Measurements from ENCODE around the gene RAN.
"Not testable (repeated sequence)": the region's sequence is repeated elsewhere in the genome, so short reads cannot be mapped to it uniquely, and the experiment has no call there.

RAN gene

DNA sequence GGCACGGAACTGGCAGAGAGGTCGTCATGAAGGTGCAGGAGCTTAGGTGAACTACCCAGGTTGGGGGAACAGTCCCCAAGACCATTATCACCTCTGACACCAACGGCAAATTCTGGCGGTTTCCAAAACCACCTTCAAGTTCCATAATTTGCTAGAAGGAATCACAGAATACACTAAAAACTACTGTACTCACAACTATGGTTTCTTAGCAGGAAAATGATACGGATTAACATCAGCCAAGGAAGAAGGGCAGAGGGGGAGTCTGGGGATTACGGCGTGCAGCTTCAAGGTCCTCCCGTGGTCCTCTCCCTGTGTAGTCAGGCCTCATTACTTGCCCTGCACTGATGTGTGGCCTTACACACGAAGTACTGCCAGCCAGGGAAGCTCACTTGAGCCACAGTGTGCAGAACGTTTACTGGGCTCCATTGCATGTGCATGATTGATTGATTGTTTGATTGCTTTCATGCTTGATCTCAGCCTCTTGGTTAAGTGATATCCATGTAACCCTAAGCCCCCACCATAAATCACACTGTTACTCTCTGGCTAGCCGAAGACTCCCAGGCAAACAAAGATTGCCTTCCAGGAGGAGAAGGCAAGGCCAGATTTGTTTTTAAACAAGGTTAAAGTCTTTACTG lies 32.0 kb upstream of the RAN start:
- peak overlapping the region; percentile 68 for H3K4me3 Mint-ChIP-seq
- peaks cover 37% of the 10 kb centered on the region for H3K4me1 Mint-ChIP-seq
- no peaks in the 10 kb centered on the region for H3K27me3 Mint-ChIP-seq
- H3K9me3 Mint-ChIP-seq: no peaks in the 10 kb centered on the region
- peaks cover 2% of the 10 kb centered on the region for H3K36me3 Mint-ChIP-seq
- H3K27ac Mint-ChIP-seq: peak overlapping the region; percentile 83

GRCh38 chr12:130846369-130846768 lies 25.5 kb upstream of the RAN start:
- Mint-ChIP-seq H3K4me3 (no peak overlapping the region), H3K27me3 (no peaks in the 10 kb centered on the region), H3K27ac (no peak overlapping the region), H3K36me3 (no peaks in the 10 kb centered on the region), H3K4me1 (no peaks in the 10 kb centered on the region), H3K9me3 (no peaks in the 10 kb centered on the region)

- Mint-ChIP-seq H3K36me3 (no peaks in the 10 kb centered on the region), H3K9me3 (no peaks in the 10 kb centered on the region), H3K4me1 (no peaks in the 10 kb centered on the region), H3K27me3 (no peaks in the 10 kb centered on the region), H3K27ac (no peak overlapping the region), H3K4me3 (no peak overlapping the region)
Measured at GRCh38 chr12:130847112-130847511, 24.8 kb upstream of the RAN start.

GRCh38 chr12:130848105-130848504 lies 23.8 kb upstream of the RAN start:
- not testable (repeated sequence) for H3K9me3 Mint-ChIP-seq, H3K4me1 Mint-ChIP-seq, H3K36me3 Mint-ChIP-seq, H3K4me3 Mint-ChIP-seq, H3K27ac Mint-ChIP-seq, H3K27me3 Mint-ChIP-seq

DNA sequence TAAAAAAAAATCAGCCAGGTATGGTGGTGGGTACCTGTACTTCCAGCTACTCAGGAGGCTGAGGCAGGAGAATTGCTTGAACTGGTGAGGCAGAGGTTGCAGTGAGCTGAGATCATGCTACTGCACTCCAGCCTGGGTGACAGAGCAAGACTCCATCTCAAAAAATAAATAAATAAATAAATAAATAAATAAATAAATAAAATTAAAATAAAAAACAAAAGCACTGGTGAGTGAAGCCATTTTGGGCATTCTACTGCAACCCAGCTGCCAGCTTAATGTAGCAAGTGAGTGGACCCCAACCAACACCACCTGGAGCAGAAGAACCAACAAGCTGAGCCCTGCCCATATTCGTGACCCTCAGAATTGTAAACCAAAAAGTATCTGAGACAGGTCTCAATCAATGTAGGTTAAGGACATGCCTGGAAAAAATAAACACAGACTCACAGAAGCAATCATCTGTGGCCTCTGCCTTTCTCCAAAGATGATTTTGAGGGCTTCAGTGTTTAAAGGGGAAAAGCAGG lies 23.0 kb upstream of the RAN start:
- not testable (repeated sequence) for H3K9me3 Mint-ChIP-seq, H3K4me1 Mint-ChIP-seq, H3K27me3 Mint-ChIP-seq, H3K36me3 Mint-ChIP-seq, H3K4me3 Mint-ChIP-seq, H3K27ac Mint-ChIP-seq

GRCh38 chr12:130849561-130850417 lies 22.1 kb upstream of the RAN start:
- no peaks in the 10 kb centered on the region for H3K9me3 Mint-ChIP-seq
- H3K27ac Mint-ChIP-seq: no peak overlapping the region
- H3K4me1 Mint-ChIP-seq: no peaks in the 10 kb centered on the region
- peaks cover 1% of the 10 kb centered on the region for H3K27me3 Mint-ChIP-seq
- no peak overlapping the region for H3K4me3 Mint-ChIP-seq
- no peaks in the 10 kb centered on the region for H3K36me3 Mint-ChIP-seq

DNA sequence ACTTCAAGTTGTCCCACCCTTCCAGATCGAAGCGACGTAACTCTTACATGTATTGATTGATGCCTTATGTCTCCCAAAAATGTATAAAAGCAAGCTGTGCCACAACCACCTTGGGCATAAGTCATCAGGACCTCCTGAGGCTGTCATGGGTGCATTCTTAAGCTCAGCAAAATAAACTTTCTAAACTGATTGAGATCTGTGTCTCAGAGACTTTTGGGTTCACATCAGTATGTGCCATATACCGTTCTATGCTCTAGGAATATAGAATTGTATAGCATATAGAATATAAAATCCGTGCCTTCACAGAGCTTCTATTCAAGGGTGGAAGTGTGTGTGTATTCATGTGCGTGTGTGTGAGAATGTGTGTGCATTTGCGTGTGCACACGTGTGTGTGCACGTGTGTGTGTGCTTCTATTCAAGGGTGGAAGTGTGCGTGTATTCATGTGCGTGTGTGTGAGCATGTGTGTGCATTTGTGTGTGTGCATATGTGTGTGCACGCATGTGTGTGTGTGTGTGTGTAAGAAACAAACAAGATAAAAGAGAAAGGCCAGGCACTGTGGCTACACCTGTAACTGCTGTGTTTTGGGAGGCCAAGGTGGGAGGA lies 21.3 kb upstream of the RAN start:
- Mint-ChIP-seq H3K4me3 (no peak overlapping the region), H3K27me3 (peaks cover 1% of the 10 kb centered on the region), H3K9me3 (no peaks in the 10 kb centered on the region), H3K36me3 (no peaks in the 10 kb centered on the region), H3K27ac (no peak overlapping the region), H3K4me1 (no peaks in the 10 kb centered on the region)

- Mint-ChIP-seq H3K4me1 (no peaks in the 10 kb centered on the region), H3K4me3 (no peak overlapping the region), H3K27ac (no peak overlapping the region), H3K36me3 (peaks cover 3% of the 10 kb centered on the region), H3K27me3 (peaks cover 1% of the 10 kb centered on the region), H3K9me3 (peaks cover 5% of the 10 kb centered on the region)
Measured at GRCh38 chr12:130856088-130856487, 15.8 kb upstream of the RAN start.

DNA sequence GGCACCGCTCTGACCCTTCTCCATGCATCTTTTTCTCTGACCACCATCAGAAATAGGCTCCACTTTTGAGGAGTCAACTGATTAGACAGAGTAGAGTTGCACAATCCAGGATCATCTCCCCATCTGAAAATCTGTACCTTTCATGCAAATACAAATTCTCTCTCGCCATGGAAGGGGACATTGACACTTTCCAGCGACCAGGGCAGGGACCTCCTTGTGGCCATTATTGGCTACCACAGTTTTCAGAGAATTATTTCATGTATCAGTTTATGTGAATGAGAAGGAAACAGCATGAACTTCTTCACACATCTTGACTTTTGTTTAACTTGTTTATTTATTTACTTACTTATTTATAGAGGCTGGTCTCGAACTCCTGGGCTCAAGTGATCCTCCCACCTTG lies 13.8 kb upstream of the RAN start:
- H3K36me3 Mint-ChIP-seq: peaks cover 3% of the 10 kb centered on the region
- H3K27me3 Mint-ChIP-seq: peaks cover 1% of the 10 kb centered on the region
- peaks cover 5% of the 10 kb centered on the region for H3K9me3 Mint-ChIP-seq
- H3K4me3 Mint-ChIP-seq: no peak overlapping the region
- H3K4me1 Mint-ChIP-seq: no peaks in the 10 kb centered on the region
- no peak overlapping the region for H3K27ac Mint-ChIP-seq

- Mint-ChIP-seq H3K9me3 (peaks cover 5% of the 10 kb centered on the region), H3K27me3 (no peaks in the 10 kb centered on the region), H3K4me3 (no peak overlapping the region), H3K36me3 (peaks cover 3% of the 10 kb centered on the region), H3K4me1 (no peaks in the 10 kb centered on the region), H3K27ac (no peak overlapping the region)
Measured at GRCh38 chr12:130859161-130859560, 12.7 kb upstream of the RAN start.

- Mint-ChIP-seq H3K27me3 (no peaks in the 10 kb centered on the region), H3K4me1 (no peaks in the 10 kb centered on the region), H3K4me3 (no peak overlapping the region), H3K27ac (no peak overlapping the region), H3K36me3 (peaks cover 3% of the 10 kb centered on the region), H3K9me3 (peaks cover 5% of the 10 kb centered on the region)
Measured at GRCh38 chr12:130860311-130860710, 11.6 kb upstream of the RAN start.

GRCh38 chr12:130862161-130862560 lies 9.7 kb upstream of the RAN start:
- Mint-ChIP-seq H3K4me1 (peaks cover 7% of the 10 kb centered on the region), H3K27ac (no peak overlapping the region), H3K4me3 (no peak overlapping the region), H3K27me3 (no peaks in the 10 kb centered on the region), H3K9me3 (peaks cover under 1% of the 10 kb centered on the region), H3K36me3 (peaks cover 2% of the 10 kb centered on the region)

- H3K27me3 Mint-ChIP-seq: not testable (repeated sequence)
Measured at GRCh38 chr12:130862771-130863170, 9.1 kb upstream of the RAN start.

DNA sequence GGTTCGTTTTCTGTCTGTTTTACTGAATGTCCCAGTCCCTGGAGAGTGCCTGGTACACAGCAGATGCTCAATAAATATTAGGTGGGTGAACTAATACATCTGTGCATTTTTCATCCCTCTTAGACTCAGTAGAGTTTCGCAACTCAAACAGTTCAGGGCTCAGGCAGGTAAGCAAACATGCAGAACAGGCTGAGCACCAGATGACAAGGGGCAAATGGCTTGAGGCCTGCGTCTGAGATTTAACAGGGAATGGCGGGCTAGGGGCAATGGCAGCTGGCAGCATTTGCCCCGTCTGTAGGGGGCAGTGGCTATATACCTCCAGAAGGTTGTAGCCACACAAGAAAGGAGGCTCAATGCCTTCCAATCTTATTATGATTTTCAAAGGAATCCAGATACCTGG lies 8.6 kb upstream of the RAN start:
- H3K4me1 Mint-ChIP-seq: peaks cover 17% of the 10 kb centered on the region
- H3K27me3 Mint-ChIP-seq: no peaks in the 10 kb centered on the region
- no peak overlapping the region for H3K27ac Mint-ChIP-seq
- peaks cover 2% of the 10 kb centered on the region for H3K36me3 Mint-ChIP-seq
- no peak overlapping the region for H3K4me3 Mint-ChIP-seq
- H3K9me3 Mint-ChIP-seq: no peaks in the 10 kb centered on the region

More at GRCh38 chr12:130862771-130863170, 9.1 kb upstream of the RAN start:
- not testable (repeated sequence) for H3K36me3 Mint-ChIP-seq, H3K27ac Mint-ChIP-seq, H3K9me3 Mint-ChIP-seq, H3K4me3 Mint-ChIP-seq
- H3K4me1 Mint-ChIP-seq: peaks cover 12% of the 10 kb centered on the region

DNA sequence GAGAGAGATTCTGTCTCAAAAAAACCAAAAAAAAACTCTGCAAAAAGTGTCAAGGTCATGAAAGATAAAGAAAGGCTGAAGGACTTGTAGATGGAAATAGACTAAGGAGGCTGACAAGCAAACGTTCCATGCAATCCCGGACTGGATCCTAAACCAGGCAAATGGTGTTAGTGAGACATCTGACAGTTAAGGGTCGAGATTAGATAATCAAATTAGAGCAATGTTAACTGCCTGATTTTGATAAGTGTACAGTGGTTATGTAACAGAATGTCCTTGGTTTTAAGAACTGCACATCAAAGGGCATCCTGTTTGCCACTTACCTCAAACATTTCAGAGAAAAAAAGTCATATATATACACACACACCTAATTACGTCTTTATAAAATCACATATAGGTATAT lies 3.5 kb upstream of the RAN start:
- H3K36me3 Mint-ChIP-seq: peaks cover 11% of the 10 kb centered on the region
- H3K4me3 Mint-ChIP-seq: peak overlapping the region; percentile 58
- H3K4me1 Mint-ChIP-seq: peaks cover 52% of the 10 kb centered on the region
- H3K27me3 Mint-ChIP-seq: no peaks in the 10 kb centered on the region
- peak overlapping the region; percentile 81 for H3K27ac Mint-ChIP-seq
- H3K9me3 Mint-ChIP-seq: no peaks in the 10 kb centered on the region

Data from activated naive CD4-positive, alpha-beta T cell treated with anti-CD3 and anti-CD28 coated beads, Interleukin-2, amount 50 U/mL, for 24 hours (primary cell).